MM.1S (cell line): ENCODE results near the gene BICDL1.

Source experiments
- CTCF ChIP-seq: fragments of 300-600 bp; sonication (generic); IDR thresholded peaks from 2 replicates; pipeline ENCODE4 v1.5.1; 2016; ENCODE audit warnings: antibody characterized with exemption, low read length, mixed read lengths
- EZH2 ChIP-seq: fragments of 300-600 bp; sonication (generic); optimal IDR thresholded peaks from 2 replicates; pipeline ENCODE3; 2017; ENCODE audit warnings: low read depth, mild to moderate bottlenecking, antibody characterized with exemption, low read length, mixed read lengths
- EZH2phosphoT487 ChIP-seq: fragments of 300-600 bp; sonication (generic); IDR thresholded peaks from 2 replicates; pipeline ENCODE4 v1.6.1; 2018; ENCODE audit warnings: antibody characterized with exemption, low read length

- no peak for TF ChIP-seq CTCF
- TF ChIP-seq EZH2phosphoT487, result no peak
- TF ChIP-seq EZH2, result no peak
Measured at GRCh38 chr12:120101182-120101581, 112.1 kb downstream of the BICDL1 start.
